ENCODE results near the gene PNMA6E. TPM values are rescaled to one million over a fixed set of nuclear protein-coding genes. Genes with fewer than 3 reads are reported as not detected.

PNMA6E gene
- total and polyA plus RNA-seq, 9 of the 15 experiments (the other 6 are each of a cell fraction or from before 2014, with no cell fraction given): 0.03 TPM; not detected in 8

DNA sequence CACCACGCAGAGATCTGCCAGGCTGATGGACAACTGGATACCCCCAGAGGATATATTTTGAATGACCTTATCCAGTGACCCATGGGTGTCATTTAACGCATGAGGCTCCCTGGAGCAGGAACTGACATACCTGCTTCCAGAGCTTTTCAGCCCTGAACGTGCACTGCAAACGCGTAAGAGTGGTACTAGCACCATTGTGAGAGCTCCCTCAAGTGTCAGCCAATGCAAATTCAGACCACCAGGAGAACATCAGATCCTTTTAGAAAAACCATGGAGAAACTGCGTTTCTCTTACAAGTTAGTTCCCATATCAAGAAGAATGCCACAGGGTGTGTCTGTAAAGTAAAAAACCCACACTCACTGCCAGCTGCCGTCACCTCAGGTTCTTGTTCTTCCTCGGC, 37.4 kb upstream of the PNMA6E start (continued):
- TF ChIP-seq NR2C1 (IDR thresholded peaks at IDR 0.05) (no peak), NR2C1 (tag; IDR thresholded peaks at IDR 0.05) (no peak), NFXL1 (CRISPR knock-in tag; IDR thresholded peaks at IDR 0.05) (no peak), HDAC1 (IDR thresholded peaks at IDR 0.05) (no peak), TCFL5 (CRISPR knock-in tag; conservative IDR thresholded peaks at IDR 0.05) (no peak), BHLHE40 (IDR thresholded peaks at IDR 0.05; ENCODE audit: low read length) (peak; percentile 64), POLR3A (IDR thresholded peaks at IDR 0.05; ENCODE audit: borderline replicate concordance, extremely low read depth, insufficient read depth, insufficient read length) (no peak), RAD21 (CRISPR knock-in tag; conservative IDR thresholded peaks at IDR 0.05 in 1 of 2, IDR thresholded peaks at IDR 0.05 in 1 of 2) (peak; percentile 54 to 78), KLF16 (IDR thresholded peaks at IDR 0.05) (no peak)
- TF ChIP-seq, protein P1, sequence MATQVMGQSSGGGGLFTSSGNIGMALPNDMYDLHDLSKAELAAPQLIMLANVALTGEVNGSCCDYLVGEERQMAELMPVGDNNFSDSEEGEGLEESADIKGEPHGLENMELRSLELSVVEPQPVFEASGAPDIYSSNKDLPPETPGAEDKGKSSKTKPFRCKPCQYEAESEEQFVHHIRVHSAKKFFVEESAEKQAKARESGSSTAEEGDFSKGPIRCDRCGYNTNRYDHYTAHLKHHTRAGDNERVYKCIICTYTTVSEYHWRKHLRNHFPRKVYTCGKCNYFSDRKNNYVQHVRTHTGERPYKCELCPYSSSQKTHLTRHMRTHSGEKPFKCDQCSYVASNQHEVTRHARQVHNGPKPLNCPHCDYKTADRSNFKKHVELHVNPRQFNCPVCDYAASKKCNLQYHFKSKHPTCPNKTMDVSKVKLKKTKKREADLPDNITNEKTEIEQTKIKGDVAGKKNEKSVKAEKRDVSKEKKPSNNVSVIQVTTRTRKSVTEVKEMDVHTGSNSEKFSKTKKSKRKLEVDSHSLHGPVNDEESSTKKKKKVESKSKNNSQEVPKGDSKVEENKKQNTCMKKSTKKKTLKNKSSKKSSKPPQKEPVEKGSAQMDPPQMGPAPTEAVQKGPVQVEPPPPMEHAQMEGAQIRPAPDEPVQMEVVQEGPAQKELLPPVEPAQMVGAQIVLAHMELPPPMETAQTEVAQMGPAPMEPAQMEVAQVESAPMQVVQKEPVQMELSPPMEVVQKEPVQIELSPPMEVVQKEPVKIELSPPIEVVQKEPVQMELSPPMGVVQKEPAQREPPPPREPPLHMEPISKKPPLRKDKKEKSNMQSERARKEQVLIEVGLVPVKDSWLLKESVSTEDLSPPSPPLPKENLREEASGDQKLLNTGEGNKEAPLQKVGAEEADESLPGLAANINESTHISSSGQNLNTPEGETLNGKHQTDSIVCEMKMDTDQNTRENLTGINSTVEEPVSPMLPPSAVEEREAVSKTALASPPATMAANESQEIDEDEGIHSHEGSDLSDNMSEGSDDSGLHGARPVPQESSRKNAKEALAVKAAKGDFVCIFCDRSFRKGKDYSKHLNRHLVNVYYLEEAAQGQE (IDR thresholded peaks at IDR 0.05; ENCODE audit: borderline replicate concordance): peak; percentile 65
- TF ChIP-seq, protein P1 (CRISPR knock-in tag; IDR thresholded peaks at IDR 0.05; ENCODE audit: low read depth): no peak
- TF ChIP-seq, protein P2, sequence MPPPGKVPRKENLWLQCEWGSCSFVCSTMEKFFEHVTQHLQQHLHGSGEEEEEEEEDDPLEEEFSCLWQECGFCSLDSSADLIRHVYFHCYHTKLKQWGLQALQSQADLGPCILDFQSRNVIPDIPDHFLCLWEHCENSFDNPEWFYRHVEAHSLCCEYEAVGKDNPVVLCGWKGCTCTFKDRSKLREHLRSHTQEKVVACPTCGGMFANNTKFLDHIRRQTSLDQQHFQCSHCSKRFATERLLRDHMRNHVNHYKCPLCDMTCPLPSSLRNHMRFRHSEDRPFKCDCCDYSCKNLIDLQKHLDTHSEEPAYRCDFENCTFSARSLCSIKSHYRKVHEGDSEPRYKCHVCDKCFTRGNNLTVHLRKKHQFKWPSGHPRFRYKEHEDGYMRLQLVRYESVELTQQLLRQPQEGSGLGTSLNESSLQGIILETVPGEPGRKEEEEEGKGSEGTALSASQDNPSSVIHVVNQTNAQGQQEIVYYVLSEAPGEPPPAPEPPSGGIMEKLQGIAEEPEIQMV (tag; conservative IDR thresholded peaks at IDR 0.05; ENCODE audit: low read depth): no peak

All from K562 (cell line).